COLO668 (cell line): ENCODE data around the gene CNOT9.
"Not testable (repeated sequence)": the region's sequence is repeated elsewhere in the genome, so short reads cannot be mapped to it uniquely, and the experiment has no call there.

ENCODE experiments used
- DNase-seq: peaks from one replicate; lab custom pipeline; 2025; ENCODE audit not compliant: unreplicated experiment; lab: John Stamatoyannopoulos, UW

The CNOT9 gene, protein sequence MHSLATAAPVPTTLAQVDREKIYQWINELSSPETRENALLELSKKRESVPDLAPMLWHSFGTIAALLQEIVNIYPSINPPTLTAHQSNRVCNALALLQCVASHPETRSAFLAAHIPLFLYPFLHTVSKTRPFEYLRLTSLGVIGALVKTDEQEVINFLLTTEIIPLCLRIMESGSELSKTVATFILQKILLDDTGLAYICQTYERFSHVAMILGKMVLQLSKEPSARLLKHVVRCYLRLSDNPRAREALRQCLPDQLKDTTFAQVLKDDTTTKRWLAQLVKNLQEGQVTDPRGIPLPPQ

DNA sequence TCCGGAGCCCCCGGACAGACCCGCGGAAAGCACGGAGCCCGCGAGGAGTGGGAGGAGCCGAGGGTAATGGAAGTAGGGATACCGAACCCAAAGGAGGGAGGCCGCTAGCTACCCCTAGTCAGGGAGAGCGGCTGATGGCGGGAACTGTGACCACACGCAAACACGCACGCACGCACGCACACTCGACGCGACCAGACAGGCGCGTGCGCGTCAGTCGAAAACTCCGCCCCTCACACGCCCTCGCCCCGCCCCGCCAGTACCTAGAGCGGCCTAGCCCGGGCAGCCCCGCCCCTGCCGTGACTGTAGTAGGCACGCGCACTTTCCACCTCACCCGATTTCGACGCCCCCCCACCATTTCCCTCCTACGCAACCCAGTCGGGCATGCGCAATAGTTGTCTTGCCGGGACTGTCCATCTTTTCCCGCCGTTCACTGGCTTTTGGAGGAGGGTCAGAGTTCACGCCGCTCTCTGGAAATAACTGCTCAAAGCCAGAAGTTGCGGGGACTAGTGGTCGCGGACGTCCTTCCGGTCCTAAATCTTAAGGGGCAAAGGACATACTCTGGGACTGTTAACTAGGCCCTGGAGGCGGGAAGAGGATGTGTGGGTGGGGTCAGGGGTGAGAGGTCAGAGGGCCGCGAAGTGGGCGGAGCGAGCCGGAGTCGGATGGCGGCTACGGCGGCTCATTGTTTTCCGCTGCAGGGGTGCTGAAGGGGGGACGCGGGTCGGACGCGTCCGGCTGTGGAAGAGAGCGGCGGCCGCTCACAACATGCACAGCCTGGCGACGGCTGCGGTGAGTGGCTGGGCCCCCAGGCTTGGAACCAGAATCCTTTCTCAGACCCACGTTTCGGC, at the start of gene CNOT9, which contains the start of gene USP37:
TSS of gene CNOT9 (plus strand) at position 650 of the 848 bp plus-strand sequence. CDS start at position 766, 116 bp downstream.
TSS of gene USP37 (minus strand) at position 162 of the 848 bp plus-strand sequence. CDS start 9,698 bp downstream, outside the sequence.
- DNase-seq: peak; percentile 99

DNA sequence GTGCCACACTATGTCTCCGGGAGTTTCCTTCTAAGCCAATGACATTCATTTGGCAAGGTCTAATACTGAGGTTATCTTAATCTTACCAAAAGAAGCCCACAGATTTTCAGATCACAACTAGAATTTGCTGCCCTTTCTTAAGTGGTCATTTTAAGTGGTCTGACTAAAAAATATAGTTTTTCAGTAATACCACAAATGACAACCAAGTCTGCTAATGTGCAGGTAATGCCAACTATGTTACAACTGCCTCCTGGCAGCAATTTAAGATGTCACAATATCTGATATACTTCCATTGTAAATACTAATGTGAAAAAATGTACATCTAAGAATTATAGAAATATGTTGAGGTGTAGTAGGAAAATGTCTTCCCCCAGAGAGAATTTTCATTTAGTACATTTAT, 49.8 kb upstream of the CNOT9 start:
- no peak for DNase-seq

DNA sequence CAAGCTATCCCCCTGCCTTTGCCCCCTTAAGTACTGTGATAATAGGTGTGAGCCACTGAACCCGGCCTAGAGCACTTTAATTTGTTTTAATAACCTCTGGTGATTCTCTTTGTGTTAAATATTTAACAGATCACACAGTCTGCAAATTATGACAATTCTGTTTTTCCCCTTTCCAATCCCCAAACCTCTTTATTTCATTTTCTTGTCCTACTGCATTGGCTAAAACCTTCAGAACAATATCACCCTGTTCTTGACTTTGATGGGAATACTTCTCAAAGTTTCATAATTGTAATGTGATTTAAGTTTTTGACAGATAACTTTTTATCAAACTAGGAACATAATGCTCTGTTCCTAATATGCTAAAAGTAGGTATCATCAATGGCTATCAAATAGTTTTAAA, 45.0 kb upstream of the CNOT9 start:
- no peak for DNase-seq

DNA sequence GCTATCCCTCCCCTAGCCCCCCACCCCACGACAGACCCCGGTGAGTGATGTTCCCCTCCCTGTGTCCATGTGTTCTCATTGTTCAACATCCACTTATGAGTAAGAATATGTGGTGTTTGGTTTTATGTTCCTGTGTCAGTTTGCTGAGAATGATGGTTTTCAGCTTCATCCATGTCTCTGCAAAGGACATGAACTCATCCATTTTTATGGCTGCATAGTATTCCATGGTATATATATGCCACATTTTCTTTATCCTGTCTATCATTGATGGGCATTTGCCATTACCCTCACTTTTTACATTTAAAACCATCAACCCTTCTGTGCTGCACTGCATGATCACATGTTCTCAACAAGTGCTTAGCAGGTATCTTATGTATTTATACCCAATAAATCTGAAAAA, 40.2 kb upstream of the CNOT9 start:
- not testable (repeated sequence) for DNase-seq

DNA sequence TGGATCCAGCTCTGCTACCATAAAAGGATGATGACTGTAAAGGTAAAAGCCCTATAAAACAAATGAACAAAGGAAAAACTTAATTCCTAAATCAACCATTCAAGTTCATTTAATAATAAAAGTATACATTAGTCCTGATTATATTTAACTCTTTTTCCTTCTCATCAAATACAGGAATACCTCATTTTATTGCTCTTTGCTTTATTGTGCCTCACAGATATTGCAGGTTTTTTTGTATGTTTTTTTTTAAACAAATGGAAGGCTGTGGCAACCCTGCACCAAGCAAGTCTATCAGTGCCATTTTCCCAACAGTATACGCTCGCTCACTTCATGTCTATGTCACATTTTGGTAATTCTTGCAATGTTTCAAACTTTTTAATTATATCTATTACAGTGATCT, 38.6 kb upstream of the CNOT9 start:
- DNase-seq: no peak

DNA sequence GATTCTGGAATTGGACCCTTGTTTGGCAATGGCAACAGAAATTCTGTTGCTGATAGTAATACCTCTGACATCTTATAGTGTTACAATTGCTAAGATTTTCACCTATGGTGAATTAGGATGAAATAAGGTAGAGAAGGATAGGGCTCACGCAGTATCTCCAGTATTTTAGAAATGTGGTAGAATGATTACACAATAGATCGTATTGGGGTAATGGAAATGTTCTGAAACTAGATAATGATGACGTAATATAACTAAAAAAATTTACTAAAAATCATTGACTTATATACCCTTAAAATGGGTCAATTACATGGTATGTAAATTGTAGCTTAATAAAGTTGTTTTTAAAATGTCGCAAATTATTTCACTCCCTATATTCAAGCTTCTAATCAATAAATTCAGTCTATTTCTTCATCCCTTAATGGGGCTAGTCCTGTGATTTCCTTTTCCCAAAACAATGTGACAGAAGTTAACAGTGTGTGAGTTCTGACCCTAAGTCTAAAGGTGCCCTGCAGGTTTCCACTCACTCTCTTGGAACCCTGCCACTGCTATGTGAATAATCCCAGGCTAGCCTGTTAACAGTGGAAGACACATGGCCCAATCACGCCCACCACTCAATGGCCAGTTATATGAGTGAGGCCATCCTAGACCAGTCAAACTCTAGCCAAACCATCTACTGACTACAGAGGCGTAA, 31.7 kb upstream of the CNOT9 start:
- DNase-seq: no peak

DNA sequence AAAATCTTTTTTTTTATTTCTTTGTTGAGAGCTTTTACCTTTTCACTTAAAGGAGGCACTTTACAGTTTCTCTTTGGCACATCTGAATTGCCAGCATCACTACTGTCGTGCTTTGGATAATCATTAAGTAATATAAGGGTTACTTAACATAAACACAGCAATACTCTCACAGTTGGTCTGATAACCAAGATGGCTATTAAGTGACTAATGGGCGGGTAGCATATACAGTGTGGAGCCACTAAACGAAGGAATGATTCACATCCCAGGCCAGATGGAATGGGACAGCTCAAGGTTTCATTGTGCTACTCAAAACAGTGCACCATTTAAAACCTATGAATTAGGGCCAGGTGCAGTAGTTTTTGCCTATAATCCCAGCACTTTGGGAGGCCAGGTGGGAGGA, 28.6 kb upstream of the CNOT9 start:
- DNase-seq: no peak

DNA sequence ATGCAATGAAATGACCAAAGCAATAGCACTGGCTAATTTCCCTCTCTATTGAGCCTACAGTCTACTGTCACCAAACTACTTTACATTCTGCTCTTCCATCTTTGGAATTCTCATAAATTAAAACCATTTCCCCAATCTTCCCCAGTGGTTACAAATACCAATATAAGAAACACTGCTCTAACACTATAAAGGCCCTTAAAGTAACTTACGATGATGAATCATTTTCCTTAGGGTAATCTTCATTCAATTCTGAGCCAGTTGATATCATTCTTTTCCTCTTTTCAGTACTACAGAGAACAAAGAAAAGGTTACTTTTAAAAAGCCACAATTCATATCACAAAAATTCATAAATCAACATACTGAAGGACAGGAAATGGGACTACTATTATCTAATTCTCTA, 22.6 kb upstream of the CNOT9 start:
- DNase-seq: no peak

DNA sequence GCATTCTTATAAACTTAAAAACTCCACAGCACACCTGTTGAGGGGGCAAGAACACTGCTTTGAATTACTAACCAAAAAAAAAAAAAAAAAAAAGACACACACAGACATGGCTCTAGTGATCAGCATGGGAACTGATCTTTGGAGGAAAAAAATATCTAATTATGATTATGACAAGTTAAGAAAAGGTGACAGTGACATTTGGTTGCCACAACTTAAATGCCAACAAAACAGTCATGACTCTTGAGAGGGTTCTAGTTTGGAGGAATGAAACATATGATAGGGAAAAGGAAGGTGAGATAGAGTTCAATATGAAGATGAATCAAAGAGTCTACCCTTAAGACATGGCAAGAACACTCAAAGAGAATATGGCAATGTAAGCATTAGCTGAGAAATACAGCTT, 21.1 kb upstream of the CNOT9 start:
- no peak for DNase-seq

DNA sequence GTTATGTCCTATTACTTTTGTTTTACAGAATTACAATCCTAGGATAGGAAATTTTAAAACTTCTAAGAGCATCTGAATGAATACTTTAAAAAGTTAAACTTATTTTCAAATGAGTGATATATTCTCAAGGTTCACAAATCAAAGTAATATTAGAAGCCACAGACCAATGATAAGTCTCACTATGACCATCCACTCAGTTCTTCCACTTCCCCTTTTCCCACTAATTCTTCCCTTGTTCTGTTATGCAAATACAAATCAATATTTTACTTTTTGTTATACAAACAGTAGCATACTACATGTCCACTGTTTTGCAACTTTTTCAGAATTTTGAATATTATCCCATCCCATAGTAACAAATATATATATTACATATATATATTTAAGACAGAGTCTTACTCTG, 20.7 kb upstream of the CNOT9 start:
- no peak for DNase-seq

DNA sequence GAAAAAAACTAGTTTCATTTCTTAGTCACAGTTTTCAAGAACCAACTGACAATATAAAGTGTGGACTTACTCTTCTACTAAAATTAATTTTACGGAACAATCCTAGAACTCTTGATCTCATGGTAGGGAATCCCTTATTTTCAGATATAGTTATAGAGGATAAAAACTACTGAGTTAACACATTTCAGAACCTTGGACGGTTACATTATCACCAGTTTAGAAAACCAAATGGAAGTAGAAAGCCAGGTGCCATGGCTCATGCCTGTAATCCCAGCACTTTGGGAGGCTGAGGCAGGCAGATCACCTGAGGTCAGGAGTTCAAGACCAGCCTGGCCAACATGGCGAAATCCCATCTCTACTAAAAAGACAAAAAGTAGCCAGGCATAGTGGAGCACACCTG, 14.4 kb upstream of the CNOT9 start:
- DNase-seq: not testable (repeated sequence)

DNA sequence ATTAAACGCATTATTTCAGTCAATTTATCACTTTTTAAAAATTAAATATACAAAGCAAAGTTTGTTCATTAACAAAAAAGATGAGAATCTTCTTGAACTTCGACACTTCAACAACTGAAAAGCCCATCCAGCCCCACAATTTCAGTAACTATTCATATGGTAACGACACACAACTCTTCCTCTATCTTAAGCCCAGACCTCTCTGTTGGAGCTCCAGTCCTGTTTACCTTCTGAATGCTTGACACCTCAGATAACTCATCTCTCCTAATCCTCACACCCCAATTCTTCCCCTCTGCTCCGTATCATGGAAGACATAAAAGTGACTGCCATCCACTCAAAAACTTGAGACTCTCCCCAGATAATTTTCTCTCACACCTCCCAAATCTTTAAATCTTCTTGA, 13.1 kb upstream of the CNOT9 start:
- no peak for DNase-seq

DNA sequence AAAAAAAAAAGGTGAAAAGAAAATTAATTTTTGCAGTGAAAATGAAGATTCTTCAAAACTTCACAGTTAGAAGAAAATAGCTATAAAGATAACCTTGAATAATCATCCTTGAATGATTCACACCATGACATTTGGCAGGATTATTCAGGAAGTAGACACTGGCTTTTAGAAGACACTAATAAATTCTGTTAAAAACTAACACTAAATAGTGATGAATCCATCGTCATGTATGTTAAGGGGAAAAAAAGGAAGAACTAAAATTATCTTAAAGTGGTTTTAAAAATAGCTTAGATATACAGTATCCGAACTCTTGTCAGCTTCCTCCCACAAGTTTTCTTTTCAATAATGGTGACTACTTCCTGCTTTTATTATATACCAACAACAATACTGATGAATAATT, 10.7 kb upstream of the CNOT9 start:
- no peak for DNase-seq

DNA sequence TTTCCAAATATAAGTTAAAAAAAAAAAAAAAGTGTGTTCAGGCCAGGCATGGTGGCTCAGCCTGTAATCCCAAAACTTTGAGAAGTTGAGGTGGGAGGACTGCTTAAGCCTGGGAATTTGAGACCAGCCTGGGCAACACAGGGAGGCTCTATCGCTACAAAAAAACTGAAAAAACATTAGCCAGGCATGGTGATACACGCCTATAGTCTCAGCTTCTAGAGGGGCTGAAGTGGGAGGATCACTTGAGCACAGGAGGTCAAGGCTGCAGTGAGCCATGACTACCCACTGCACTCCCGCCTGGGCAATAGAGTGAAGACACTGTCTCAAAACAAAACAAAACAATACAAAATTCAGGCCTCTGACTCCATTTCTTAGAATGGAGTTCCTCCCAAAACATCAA, 9.7 kb upstream of the CNOT9 start:
- DNase-seq: no peak

DNA sequence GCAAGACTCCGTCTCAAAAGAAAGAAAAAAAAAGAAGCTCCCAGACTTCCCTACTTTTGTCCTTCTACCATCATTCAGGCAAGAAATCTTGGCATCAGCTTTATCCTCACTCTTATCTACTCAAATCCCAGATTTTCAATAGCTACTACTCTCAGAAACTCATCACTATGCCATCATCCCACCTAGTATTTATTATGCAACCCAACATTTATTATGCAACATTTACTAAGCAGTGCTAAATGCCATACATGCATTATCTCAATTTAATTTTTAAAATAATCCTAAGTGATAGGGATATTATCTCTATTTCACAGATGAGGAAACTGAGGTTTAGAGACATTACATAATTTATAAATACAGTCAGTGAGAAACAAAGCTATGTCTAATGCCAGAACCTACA, 4.6 kb upstream of the CNOT9 start:
- no peak for DNase-seq

DNA sequence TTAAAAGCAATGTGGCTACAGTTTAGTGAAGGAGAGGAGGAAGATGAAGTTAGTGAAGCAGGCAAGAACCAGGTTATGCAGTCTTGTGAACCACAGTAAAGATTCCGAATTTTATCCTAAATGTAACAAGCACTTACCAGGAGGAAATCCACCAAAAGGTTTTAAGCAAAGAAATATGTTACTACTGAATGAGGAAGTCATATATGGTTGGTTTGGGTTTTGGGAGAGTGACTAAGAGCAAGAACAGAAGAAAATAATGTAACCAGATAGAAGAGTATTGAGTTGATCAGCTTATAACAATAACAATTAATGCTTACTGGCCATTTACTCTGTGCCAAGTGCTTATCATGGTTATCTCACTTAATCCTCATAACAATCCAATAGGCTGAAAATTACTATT, 2.3 kb upstream of the CNOT9 start:
- DNase-seq: no peak

DNA sequence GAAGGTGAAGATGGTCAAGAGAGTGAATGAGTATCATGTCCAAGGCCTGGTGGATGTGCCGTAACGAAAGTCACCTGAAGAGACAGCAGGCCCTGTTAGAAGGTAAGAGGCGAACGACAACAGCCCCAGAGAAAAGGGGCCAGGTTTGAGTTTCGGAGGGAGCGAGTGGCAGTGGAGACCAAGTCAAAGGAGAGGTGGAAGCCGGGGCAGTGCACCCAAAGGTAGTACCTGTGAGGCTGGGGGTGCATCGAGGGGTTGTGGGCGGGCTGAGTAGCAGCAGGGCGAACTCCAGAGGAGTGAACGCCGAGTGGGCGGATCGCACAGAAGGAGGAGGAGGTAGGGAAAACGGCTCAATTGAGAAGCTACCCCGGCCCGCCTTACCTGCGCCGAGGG, 846 bp upstream of the CNOT9 start:
- DNase-seq: peak; percentile 79

DNA sequence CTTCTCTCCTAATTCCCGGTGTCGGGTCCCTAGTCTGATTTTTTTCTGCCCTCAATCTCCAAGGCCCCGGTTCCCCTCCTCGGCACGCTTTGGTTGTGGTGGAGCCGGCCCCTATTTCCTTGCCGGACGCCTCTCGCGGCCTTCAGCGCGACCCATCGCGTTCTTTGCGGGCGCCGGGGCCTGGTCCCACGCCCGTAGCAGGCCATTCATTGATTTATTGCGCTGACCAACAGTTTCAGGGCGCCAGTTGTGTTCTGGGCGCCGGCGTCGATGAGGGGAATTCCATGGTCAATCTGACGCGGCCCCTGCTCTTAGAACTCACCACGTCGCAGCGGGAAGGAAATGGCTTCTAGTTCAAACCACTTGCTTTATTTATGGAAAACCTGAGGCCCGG, 396 bp downstream of the CNOT9 start:
- peak; percentile 68 for DNase-seq

DNA sequence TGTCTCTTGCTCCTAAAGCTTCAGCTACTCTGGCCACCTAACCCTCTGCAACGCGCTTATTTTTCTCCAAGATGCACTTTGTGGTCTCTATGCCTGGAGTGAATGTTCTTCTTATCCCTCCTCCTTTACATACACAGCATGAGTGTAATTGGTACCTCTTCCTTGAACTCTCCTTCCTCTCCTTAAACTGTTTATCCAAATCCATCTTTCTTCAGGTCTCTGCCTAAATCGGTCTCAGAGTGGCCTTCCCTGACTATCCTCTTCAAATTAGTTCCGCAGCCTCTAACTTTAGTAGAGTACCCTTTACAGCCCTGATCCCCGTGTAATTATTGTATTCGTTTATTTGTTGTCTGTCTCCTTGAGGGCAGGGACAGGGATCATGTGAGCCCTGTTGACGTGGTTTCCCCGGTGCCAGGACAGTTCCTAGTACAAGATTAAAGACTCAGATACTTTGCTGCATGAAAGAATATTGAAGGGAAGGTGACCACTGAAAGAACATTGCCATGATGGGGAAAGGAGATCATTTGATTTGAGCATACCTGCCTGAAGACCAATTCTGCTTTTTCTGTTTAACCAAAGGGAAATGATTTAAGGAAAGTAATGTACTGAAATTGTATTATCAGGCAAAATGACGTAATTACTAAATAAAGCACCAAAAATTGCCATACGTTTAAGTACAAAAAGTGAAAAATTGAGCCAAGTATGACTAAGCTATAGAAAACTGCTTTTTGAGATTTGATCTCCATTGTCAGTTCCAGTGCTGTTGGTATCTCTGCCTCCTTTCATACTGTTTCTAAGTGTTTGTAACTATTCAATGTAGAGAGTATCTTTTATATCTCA, 1.2 kb downstream of the CNOT9 start:
- DNase-seq: peak; percentile 22

DNA sequence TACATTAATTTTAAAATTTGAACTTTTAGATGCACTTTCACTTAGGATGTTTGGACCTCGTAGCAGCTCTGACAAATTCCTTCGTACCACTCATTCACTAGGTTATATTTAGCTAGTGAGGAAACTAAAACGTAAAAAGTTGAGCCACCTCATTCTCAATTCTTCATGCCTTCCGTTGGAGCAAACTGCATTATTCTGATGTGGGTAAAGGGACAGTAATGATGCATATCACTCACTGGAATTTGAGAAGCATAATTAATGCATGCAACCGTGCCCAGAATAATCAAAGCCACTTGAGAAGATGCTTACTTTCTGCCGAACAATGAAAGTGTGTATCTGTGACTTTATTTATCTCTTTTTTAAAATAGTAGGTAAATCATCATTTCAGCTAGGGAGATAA, 2.2 kb downstream of the CNOT9 start:
- DNase-seq: no peak

DNA sequence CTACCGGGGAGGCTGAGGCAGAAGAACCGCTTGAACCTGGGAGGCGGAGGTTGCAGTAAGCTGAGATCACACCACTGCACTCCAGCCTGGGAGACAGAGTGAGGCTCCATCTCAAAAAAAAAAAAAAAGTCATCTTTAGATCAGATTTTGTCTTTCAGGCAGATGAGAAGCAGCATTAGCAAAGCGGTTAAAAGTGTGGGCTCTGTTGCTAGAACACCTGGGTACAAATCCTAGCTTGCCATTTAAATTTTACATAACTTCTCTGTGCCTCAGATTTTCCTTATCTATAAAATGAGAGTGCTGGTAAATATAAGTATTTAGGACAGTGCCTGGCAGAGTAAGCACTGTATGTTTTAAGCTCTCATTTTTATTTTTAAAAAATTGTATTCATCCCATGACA, 8.2 kb downstream of the CNOT9 start:
- DNase-seq: no peak
